ENCODE data around the gene TRIP4. TPM values are rescaled to one million over a fixed set of nuclear protein-coding genes. Genes with fewer than 3 reads are reported as not detected.

The TRIP4 gene
- polyA plus RNA-seq, 3 donors: 39.5 to 52.0 (median 49.0) TPM

DNA sequence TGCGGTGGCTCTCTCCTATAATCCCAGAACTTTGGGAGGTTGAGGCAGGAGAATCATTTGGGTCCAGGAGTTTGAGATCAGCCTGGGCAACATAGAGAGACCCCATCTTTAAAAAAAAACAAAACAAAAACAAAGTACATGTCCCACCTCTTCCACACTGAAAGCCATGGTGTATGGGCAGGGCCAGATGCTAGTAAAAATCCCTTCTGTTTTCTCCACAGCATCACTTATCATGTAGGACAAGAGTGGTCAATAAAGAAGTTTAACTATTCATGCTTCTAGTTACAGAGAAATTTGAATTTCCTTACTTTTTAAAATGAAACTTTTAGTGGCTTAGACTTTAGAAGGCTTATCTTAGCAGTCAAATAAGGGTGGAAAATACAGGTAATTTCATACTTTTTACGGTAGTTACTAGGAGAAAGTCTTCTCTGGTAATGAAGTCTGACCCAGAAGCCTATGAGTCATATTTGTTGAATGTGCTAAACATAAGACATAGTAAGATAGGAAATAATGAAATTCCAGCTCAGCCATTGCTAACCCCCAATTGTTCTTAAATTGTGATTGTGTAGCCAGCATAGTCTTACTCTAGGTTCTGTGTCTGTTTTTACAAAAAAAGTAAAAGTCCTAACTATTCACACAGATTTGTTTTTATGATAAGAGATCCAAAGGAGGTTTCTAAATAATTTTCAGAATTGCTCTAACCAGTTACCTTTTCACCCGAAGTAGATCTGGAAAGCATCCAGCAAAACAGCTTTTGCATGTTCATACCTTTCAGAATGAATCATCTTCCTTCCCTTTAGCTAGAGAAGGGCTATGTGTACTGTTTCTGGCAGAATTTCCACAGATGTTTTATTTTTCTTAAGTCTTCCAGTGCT is 56.3 kb downstream of the TRIP4 start:
- DNase-seq (ENCODE audit: low read depth in 3 of 3, low spot score in 2 of 3): no peak

- DNase-seq (ENCODE audit: low read depth in 3 of 3, low spot score in 2 of 3): no peak
Observed at GRCh38 chr15:64444836-64445235, 57.2 kb downstream of the TRIP4 start.

DNA sequence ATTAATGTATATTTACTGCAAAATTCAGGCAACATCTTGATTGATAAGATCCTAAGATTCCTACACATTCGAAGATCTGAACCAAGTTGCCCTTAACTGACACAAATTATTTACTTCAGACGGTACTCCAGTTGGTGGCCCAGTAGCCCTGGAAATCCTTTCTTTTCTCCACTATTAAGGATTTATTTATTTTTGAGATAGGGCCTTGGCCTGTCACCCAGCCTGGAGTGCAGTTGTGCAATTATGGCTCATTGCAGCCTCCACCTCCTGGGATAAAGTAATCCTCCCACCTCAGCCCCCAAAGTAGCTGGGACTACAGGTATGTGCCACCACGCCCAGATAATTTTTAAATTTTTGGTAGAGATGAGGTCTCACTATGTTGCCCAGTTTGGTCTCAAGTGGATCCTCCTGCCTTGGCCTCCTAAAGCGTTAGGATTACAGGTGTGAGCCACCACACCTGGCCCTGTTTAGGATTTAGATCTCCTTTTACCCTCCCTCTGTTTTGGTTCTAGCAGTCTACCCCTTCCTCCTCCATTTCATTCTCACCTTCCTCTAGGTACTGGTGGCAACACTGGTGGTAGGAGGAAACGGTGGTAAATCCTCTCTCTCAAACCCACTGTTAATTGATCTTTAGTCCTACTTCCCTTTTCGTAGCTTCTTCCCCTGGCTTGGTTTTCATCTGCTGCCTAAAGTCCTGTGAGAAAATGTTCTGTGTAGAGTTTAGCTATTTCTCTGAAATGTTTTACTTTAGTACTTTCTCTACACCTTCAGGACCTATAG is 60.1 kb downstream of the TRIP4 start:
- no peak for DNase-seq (ENCODE audit: low read depth in 3 of 3, low spot score in 2 of 3)

- no peak for DNase-seq (ENCODE audit: low read depth in 3 of 3, low spot score in 2 of 3)
Observed at GRCh38 chr15:64452988-64453688, 65.5 kb downstream of the TRIP4 start.

GRCh38 chr15:64453689-64454037 is 66.0 kb downstream of the TRIP4 start:
- no peak for DNase-seq (ENCODE audit: low read depth in 3 of 3, low spot score in 2 of 3)

GRCh38 chr15:64454282-64454681 is 66.6 kb downstream of the TRIP4 start:
- DNase-seq (ENCODE audit: low read depth in 3 of 3, low spot score in 2 of 3): no peak

DNA sequence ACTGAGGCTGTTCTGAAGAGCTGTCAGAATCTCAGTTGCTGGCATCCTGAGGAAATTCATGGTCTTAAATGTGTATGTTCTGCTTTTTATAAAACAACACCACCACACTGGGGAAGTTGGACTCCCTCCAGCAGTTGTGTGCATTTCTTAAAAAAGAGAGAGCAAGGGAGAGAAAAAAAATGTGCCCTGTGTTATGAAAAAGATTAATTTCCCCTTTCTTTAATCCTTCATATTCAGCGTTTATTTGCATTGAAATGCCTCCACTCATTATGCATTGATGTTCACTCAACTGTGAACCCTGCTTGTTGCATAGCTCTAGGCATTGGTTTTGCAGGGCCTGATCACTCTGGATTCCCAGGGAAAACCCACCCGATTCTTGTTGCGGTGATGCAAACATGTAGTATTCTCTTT is 68.3 kb downstream of the TRIP4 start:
- no peak for DNase-seq (ENCODE audit: low read depth in 3 of 3, low spot score in 2 of 3)

- DNase-seq (ENCODE audit: low read depth in 3 of 3, low spot score in 2 of 3): no peak
Observed at GRCh38 chr15:64456634-64457108, 69.0 kb downstream of the TRIP4 start.

DNA sequence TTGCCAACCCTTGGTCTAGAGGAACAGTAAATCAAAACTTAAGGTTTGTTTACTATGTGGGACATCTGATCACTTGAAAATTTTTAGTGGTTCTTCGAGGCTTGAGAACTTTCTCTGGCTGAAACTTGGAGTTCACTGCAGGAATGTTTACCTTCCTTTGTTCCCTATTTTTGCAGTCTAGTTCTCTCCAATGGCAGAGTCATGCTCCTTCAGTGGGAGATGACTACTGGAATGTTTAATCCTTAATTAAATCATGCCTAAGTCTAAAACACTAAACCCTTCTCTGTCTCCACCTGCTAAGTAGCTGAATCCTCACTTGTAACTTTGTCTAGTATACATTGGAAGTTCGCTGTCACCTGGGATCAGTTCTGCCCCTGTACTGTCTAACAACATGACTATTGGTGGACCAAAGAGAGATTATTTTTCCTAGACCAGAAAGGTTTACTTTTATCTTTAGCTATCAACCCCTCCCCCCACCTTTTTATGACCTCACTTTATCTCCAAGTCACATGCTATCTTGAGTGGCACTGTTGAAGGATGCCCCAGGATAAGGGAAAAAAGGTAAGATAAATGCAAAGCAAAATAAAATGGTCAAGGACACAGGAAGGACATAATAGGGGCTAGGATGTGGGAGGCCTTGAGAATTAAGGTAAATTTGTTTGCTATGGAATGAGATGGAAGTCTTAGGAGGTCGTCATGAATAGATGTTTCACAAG is 71.6 kb downstream of the TRIP4 start:
- DNase-seq (ENCODE audit: low read depth in 3 of 3, low spot score in 2 of 3): no peak

GRCh38 chr15:64460206-64460723 is 72.6 kb downstream of the TRIP4 start, which contains the start of gene ZNF609:
TSS of gene ZNF609 (plus strand) at chr15:64460578. CDS start at chr15:64499420, 38,842 bp downstream.
- DNase-seq (ENCODE audit: low read depth in 3 of 3, low spot score in 2 of 3): peak; percentile 82 to 96 (median 92)

DNA sequence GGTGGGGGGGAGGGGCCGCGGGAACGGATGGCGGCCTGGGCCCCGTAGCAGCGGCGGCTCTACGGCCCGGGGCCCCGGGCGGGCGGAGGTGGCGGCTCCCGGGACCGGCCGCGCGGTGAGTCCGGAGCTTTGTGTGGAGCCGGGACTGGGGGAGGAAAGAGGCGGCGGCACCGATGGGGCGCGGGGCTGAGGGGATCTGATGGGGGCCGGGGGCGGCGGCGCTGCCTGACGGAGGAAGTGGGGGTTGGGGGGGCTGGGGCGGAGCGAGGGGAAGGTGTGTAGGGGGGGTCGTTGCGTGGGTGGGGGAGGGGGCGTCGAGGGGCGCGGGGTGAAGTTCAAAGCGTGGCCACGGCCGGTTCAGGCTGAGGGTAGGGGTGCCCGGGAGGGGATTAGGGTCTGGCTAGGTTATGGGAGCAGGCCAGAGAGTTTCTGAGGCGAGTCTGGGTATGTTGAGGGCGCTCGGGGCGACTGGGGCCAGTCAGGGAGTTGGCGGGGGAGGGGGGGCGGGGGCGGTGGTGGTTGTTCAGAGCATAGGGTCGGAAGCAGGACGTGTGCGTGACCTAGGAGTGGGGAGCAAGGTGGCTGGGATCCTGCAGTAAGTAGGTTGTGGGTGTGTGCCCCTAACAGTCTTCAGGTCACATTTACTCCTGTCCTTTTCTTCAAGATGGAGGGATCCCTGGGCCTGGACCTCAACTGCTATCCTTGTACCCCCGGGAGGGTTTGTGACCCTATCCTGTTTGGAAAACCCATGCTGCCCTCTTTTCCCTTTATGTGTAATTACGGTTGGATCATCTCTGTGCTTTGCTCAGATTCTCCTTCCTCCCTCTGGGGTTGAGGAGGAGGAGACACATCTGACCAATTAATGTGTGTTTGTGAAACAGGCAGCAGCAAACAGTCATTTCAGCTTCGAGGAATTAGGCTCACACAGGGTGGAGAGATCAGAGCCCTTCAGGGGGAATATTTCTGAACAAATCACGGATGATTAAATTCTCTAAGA is 73.4 kb downstream of the TRIP4 start:
- DNase-seq (ENCODE audit: low read depth in 3 of 3, low spot score in 2 of 3): peak in 2 of 3 donors; percentile 60 to 62

DNA sequence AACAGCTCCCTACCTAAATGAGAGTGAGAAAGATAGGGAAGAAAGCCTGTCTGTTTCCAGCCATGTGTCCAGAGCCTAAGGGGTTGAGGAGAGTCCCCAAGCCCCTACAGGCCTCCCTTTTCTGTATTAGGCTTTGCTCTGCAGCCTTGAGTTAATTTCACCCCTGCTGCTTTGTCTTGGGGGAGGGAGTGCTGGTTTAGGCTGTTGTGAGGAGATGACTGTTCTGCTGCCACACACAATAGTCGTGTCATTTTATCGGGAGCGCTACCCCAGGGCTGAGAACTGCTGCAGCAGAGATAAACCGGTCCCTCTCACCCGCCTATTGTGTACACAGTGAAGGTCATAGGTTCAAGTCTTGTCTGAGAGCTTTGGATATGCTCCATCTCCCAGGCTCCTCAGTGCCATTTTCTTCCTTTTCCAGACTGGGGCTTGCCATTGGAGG is 74.1 kb downstream of the TRIP4 start:
- DNase-seq (ENCODE audit: low read depth in 3 of 3, low spot score in 2 of 3): no peak

DNA sequence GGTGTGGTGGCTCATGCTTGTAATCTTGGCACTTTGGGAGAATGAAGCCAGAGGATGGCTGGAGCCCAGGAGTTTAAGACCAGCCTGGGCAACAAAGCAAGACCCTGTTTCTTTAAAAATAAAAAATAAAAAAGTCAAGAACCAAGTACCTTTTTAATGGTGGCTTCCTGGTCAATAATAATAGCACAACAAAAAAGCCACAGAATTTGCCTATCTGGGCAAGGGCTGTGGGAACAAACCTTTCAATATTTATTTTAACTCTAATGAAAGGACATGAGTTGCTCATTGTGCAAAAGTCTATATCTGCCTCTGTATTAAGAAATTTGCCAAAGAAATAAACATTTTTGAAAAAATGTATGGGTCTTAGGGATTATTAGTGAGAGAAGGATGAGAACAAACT is 74.9 kb downstream of the TRIP4 start:
- no peak for DNase-seq (ENCODE audit: low read depth in 3 of 3, low spot score in 2 of 3)

- DNase-seq (ENCODE audit: low read depth in 3 of 3, low spot score in 2 of 3): no peak
Observed at GRCh38 chr15:64464276-64465005, 76.8 kb downstream of the TRIP4 start.

DNA sequence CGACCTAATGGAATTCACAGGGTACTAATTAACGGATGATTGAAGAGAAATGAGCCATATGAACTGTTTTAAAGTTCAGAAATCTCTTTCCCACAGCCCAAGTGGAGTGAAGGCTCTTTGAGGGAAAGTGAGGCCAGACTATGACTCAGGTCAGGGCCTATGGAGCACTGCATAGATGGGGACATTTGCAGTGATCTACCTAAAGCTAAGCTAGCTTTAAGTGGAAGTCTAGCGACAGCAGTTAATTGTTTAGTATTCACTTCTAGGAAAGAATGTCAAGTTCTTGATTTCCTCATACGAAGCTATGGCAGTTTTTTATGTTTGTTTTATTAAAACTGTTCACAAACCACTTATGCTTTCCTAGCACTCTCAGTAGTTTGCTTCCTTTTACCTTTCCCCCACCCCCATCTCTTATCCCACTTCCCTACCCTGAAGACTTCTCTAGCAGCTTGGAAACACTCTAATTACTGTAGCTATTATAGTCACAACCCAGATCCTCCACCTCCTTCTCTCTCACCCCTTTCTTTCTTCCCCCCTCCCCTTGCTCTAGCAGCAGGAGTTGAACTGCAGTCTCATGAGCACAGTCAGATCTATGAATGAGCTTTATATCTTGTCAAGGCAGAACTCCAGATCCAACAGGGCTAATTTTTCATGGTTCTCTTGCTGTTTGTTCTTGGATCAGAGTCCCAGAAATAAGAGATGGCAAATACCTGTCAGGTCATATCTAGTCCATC is 78.9 kb downstream of the TRIP4 start:
- DNase-seq (ENCODE audit: low read depth in 3 of 3, low spot score in 2 of 3): no peak

- DNase-seq (ENCODE audit: low read depth in 3 of 3, low spot score in 2 of 3): no peak
Observed at GRCh38 chr15:64472161-64472560, 84.5 kb downstream of the TRIP4 start.

DNA sequence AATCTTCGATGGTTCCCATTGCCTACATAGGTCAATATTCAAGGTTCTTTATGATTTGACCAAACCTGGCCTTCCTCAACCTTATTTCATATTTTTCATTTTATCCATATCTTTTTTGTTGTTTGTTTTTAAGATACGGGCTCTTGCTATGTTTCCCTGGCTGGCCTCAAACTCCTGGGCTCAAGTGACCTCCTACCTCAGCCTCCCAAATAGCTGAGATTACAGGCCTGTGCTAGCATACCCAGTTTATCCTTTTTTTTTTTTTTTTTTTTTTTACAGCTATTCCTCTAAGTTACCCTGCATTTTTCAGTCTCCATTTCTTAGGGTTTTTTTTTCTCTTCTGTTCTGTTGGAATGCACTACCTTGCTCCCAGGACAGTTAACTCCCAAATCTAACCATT is 87.2 kb downstream of the TRIP4 start:
- no peak for DNase-seq (ENCODE audit: low read depth in 3 of 3, low spot score in 2 of 3)

GRCh38 chr15:64476550-64476949 is 88.9 kb downstream of the TRIP4 start:
- DNase-seq (ENCODE audit: low read depth in 3 of 3, low spot score in 2 of 3): no peak
